ENCODE measurements around the gene TRHDE. TPM values are rescaled to one million over a fixed set of nuclear protein-coding genes. Genes with fewer than 3 reads are reported as not detected.

Gene TRHDE
- total and polyA plus RNA-seq, 2 donors (not counting 3 experiments of a cell fraction or from before 2014, with no cell fraction given) = not detected

- Histone ChIP-seq H3K4me1 (ENCODE audit: control insufficient read depth, extremely low read depth, insufficient read depth, low read length) (no peaks in the 10 kb centered on the region), H3K9ac (replicated peaks; ENCODE audit: extremely low read depth, insufficient read depth, low read length) (no peak overlapping the region), H3K36me3 (ENCODE audit: control insufficient read depth in 2 of 2, extremely low read depth in 1 of 2, insufficient read depth in 2 of 2, low read length in 2 of 2) (no peaks in the 10 kb centered on the region), H3K9me1 (replicated peaks; ENCODE audit: control insufficient read depth, extremely low read depth, insufficient read depth, low read length) (no peaks in the 10 kb centered on the region), H3K4me3 (replicated peaks in 1 of 3; ENCODE audit: insufficient read depth in 1 of 3, low read depth in 1 of 3, low read length in 3 of 3) (no peak overlapping the region), H3K9me3 (replicated peaks; ENCODE audit: control insufficient read depth, insufficient read depth, low read length) (peaks cover 3% of the 10 kb centered on the region), H2AFZ (ENCODE audit: low read depth, low read length) (no peak overlapping the region), H3K79me2 (ENCODE audit: control insufficient read depth, insufficient read depth, low read length) (no peaks in the 10 kb centered on the region), H3K27me3 (ENCODE audit: control insufficient read depth in 2 of 2, insufficient read depth in 2 of 2, low read length in 2 of 2) (no peaks in the 10 kb centered on the region), H3K4me2 (ENCODE audit: insufficient read depth, low read length) (no peak overlapping the region), H4K20me1 (replicated peaks; ENCODE audit: control insufficient read depth, extremely low read depth, insufficient read depth, low read length) (no peaks in the 10 kb centered on the region), H3K27ac (ENCODE audit: insufficient read depth, low read depth, low read length) (no peak overlapping the region)
- no peak for FAIRE-seq
- ChIA-PET CTCF (no interaction called here), POLR2A (no interaction called here)
- no TSS peak for BruUV-seq (replicated peaks)
- intact Hi-C loops (cut with micrococcal nuclease) (no loop called here), dilution Hi-C loops (cut with MboI; ENCODE audit: extremely low pct_ligation_motif_present, low sequenced_read_pairs) (no loop called here)
- DNase-seq (ENCODE audit: low read depth, low spot score) = no peak
- no peak for TF ChIP-seq MYC (IDR thresholded peaks at IDR 0.05; ENCODE audit: low read depth, low read length)
- TF ChIP-seq POLR2AphosphoS5 (IDR thresholded peaks at IDR 0.05; ENCODE audit: insufficient read depth, low read depth, low read length) = no peak
- TF ChIP-seq POLR2A (IDR thresholded peaks at IDR 0.05; ENCODE audit: low read depth, low read length) = no peak
- TF ChIP-seq CTCF (IDR thresholded peaks at IDR 0.05; ENCODE audit: extremely low read depth in 1 of 2, insufficient read depth in 1 of 2, low read depth in 1 of 2, low read length in 2 of 2) = no peak
- TF ChIP-seq MAX (IDR thresholded peaks at IDR 0.05; ENCODE audit: insufficient read depth, insufficient read length) = no peak
- no peak for TF ChIP-seq FOS (IDR thresholded peaks at IDR 0.05; ENCODE audit: borderline replicate concordance, insufficient read depth, low read length)
- TF ChIP-seq EZH2 (IDR thresholded peaks at IDR 0.05; ENCODE audit: borderline replicate concordance, low read depth, low read length, severe bottlenecking) = no peak
- TF ChIP-seq GATA2 (IDR thresholded peaks at IDR 0.05; ENCODE audit: insufficient read depth, insufficient read length, low read depth, low read length) = no peak
- no peak for TF ChIP-seq JUN (IDR thresholded peaks at IDR 0.05; ENCODE audit: borderline replicate concordance, insufficient read depth, insufficient read length, low read depth)
Measured at GRCh38 chr12:72311946-72312345, 39.8 kb downstream of the TRHDE start.
